ENCODE data around the gene OTUD7B.

- TF ChIP-seq CTCF (IDR thresholded peaks at IDR 0.05) (no peak), POLR2A (IDR thresholded peaks at IDR 0.05) (no peak)
Measured at GRCh38 chr1:150018165-150018564, 7.6 kb upstream of the OTUD7B start.
